ENCODE data around the gene ACTL8.

ACTL8 gene

GRCh38 chr1:17710889-17711576, 44.1 kb upstream of the ACTL8 start:
- Histone ChIP-seq H3K9me2 (replicated peaks; ENCODE audit: control insufficient read depth, low read length) (no peaks in the 10 kb centered on the region), H3K9me3 (ENCODE audit: control insufficient read depth, insufficient read depth, low read length) (no peaks in the 10 kb centered on the region), H3K27ac (ENCODE audit: low read depth, low read length) (no peak overlapping the region), H3K4me2 (ENCODE audit: low read length) (no peak overlapping the region), H4K20me1 (ENCODE audit: control insufficient read depth, insufficient read depth, low read depth, low read length) (no peaks in the 10 kb centered on the region), H3K27me3 (ENCODE audit: control insufficient read depth, low read length) (no peaks in the 10 kb centered on the region), H3K36me3 (ENCODE audit: control insufficient read depth, low read length) (no peaks in the 10 kb centered on the region), H3F3A (ENCODE audit: control insufficient read depth, insufficient read depth) (no peaks in the 10 kb centered on the region), H3K79me2 (ENCODE audit: control insufficient read depth, low read length) (no peaks in the 10 kb centered on the region), H3K4me1 (ENCODE audit: control insufficient read depth, low read length) (no peaks in the 10 kb centered on the region), H3K4me3 (ENCODE audit: low read length) (no peak overlapping the region)
- no peak for TF ChIP-seq CTCF (IDR thresholded peaks at IDR 0.05; ENCODE audit: low read depth, low read length, poor library complexity, severe bottlenecking)
- TF ChIP-seq EZH2phosphoT487 (IDR thresholded peaks at IDR 0.05; ENCODE audit: borderline replicate concordance, low read length) = no peak

DNA sequence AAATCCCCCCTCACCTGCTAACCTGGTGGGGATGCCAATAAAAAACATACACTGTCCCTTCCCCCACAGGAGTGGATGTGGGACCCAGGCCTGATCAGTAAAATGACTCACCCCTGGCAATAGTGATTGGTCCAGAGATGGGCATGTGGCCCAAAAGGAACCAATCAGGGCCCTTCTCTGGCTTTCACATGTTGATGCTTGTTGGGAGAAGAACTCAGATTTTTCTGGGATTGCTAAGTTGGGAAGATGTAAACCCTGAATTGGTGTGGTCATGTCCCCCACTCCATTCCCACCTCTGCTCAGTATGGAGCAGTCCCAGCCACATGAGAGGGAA, 43.6 kb upstream of the ACTL8 start:
- Histone ChIP-seq H3K4me2 (ENCODE audit: low read length) (no peak overlapping the region), H4K20me1 (ENCODE audit: control insufficient read depth, insufficient read depth, low read depth, low read length) (no peaks in the 10 kb centered on the region), H3K4me1 (ENCODE audit: control insufficient read depth, low read length) (no peaks in the 10 kb centered on the region), H3K27me3 (ENCODE audit: control insufficient read depth, low read length) (no peaks in the 10 kb centered on the region), H3F3A (ENCODE audit: control insufficient read depth, insufficient read depth) (no peaks in the 10 kb centered on the region), H3K79me2 (ENCODE audit: control insufficient read depth, low read length) (no peaks in the 10 kb centered on the region), H3K27ac (ENCODE audit: low read depth, low read length) (no peak overlapping the region), H3K9me2 (replicated peaks; ENCODE audit: control insufficient read depth, low read length) (no peaks in the 10 kb centered on the region), H3K36me3 (ENCODE audit: control insufficient read depth, low read length) (no peaks in the 10 kb centered on the region), H3K4me3 (ENCODE audit: low read length) (no peak overlapping the region), H3K9me3 (ENCODE audit: control insufficient read depth, insufficient read depth, low read length) (no peaks in the 10 kb centered on the region)
- no peak for TF ChIP-seq EZH2phosphoT487 (IDR thresholded peaks at IDR 0.05; ENCODE audit: borderline replicate concordance, low read length)
- TF ChIP-seq CTCF (IDR thresholded peaks at IDR 0.05; ENCODE audit: low read depth, low read length, poor library complexity, severe bottlenecking) = no peak

DNA sequence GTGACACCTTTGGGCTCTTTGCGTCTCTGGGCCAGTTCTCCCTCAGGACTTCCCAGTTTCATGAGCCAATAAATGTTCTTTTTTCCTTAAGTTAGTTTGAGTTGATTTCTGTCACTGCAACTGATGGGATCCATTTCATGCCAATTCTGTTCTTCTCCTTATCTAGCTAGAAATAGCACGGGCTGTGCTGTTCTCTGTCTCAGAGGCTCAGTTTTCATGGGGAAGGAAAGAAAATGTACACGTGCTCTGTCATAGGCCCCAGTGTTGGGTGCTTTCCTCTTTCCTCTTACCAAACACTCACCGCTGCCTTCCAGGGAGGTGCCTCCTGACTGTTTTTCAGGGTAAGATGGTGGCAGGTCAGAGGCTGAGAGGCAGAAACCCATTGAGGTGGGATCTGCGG, 43.2 kb upstream of the ACTL8 start:
- H3K9me2 ChIP-seq (replicated peaks; ENCODE audit: control insufficient read depth, low read length) = no peaks in the 10 kb centered on the region
- no peaks in the 10 kb centered on the region for H4K20me1 ChIP-seq (ENCODE audit: control insufficient read depth, insufficient read depth, low read depth, low read length)
- no peaks in the 10 kb centered on the region for H3F3A ChIP-seq (ENCODE audit: control insufficient read depth, insufficient read depth)
- no peak overlapping the region for H3K4me3 ChIP-seq (ENCODE audit: low read length)
- TF ChIP-seq CTCF (IDR thresholded peaks at IDR 0.05; ENCODE audit: low read depth, low read length, poor library complexity, severe bottlenecking) (no peak), EZH2phosphoT487 (IDR thresholded peaks at IDR 0.05; ENCODE audit: borderline replicate concordance, low read length) (no peak)
- no peaks in the 10 kb centered on the region for H3K9me3 ChIP-seq (ENCODE audit: control insufficient read depth, insufficient read depth, low read length)
- H3K4me2 ChIP-seq (ENCODE audit: low read length) = no peak overlapping the region
- no peaks in the 10 kb centered on the region for H3K27me3 ChIP-seq (ENCODE audit: control insufficient read depth, low read length)
- H3K79me2 ChIP-seq (ENCODE audit: control insufficient read depth, low read length) = no peaks in the 10 kb centered on the region
- H3K36me3 ChIP-seq (ENCODE audit: control insufficient read depth, low read length) = no peaks in the 10 kb centered on the region
- no peak overlapping the region for H3K27ac ChIP-seq (ENCODE audit: low read depth, low read length)
- H3K4me1 ChIP-seq (ENCODE audit: control insufficient read depth, low read length) = no peaks in the 10 kb centered on the region
